Measurements from ENCODE around the gene PRKACA. TPM values are rescaled to one million over a fixed set of nuclear protein-coding genes. Genes with fewer than 3 reads are reported as not detected.
"Not testable (repeated sequence)": the region's sequence is repeated elsewhere in the genome, so short reads cannot be mapped to it uniquely, and the experiment has no call there.

PRKACA gene
- total and polyA plus RNA-seq, 4 donors: 44.1 to 161 (median 111) TPM

DNA sequence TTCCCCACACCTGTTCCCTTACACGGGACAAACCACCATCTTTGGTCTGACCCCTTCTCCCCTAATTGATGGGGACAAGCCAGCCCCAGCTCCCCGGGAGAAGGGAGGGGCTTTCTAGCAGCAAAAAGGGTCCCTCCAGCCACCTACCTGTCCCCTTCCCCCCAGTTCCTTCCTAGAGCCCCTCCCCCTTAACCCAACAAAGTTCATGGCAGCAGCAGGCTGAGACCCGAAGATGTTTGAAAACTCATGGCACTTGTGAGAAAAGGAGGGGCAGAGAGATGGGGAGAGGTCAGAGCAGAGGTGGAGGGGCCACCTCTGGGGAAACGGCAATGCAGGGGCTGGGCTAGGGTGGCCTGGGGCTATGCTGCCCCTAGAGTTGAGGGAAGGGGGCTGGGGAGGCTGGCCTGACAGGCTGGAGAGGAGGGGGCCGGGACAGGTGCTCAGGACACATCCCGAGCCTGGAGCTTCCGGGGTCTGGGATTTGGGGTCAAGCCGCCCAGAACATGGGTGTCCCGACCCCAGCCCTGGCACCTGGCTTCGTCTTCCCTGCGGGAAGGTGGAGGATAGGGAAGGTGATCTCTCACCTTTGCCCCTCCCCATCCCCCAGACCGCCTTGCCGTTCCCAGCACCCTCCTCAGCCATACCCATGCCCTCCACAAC, 31.3 kb upstream of the PRKACA start:
- Histone ChIP-seq H3K9me3 (ENCODE audit: control insufficient read depth, insufficient read depth, low read length) (no peaks in the 10 kb centered on the region), H3K36me3 (ENCODE audit: control insufficient read depth, insufficient read depth, low read length) (peaks cover 45% of the 10 kb centered on the region), H3K4me1 (ENCODE audit: control insufficient read depth, insufficient read depth, low read length) (peaks cover 34% of the 10 kb centered on the region), H3K4me3 (ENCODE audit: low read depth, low read length) (no peak overlapping the region), H3K27ac (ENCODE audit: low read depth, low read length) (peak overlapping the region; percentile 76), H3K27me3 (ENCODE audit: control insufficient read depth, insufficient read depth, low read length) (no peaks in the 10 kb centered on the region)
- no peak for DNase-seq (ENCODE audit: low read depth in 4 of 6, low spot score in 6 of 6)
- 60% methylated on average over 10 of the region's 13 CpGs for WGBS (ENCODE audit: insufficient coverage)

GRCh38 chr19:14147797-14148605, 30.4 kb upstream of the PRKACA start:
- H3K4me1 ChIP-seq (ENCODE audit: control insufficient read depth, insufficient read depth, low read length): peaks cover 34% of the 10 kb centered on the region
- DNase-seq (ENCODE audit: low read depth in 4 of 6, low spot score in 6 of 6): peak in 3 of 6 donors; percentile 53 to 86 (median 83)
- peak overlapping the region; percentile 76 for H3K27ac ChIP-seq (ENCODE audit: low read depth, low read length)
- H3K36me3 ChIP-seq (ENCODE audit: control insufficient read depth, insufficient read depth, low read length): peaks cover 37% of the 10 kb centered on the region
- WGBS (ENCODE audit: insufficient coverage): 35% methylated on average over 19 of the region's 20 CpGs
- H3K27me3 ChIP-seq (ENCODE audit: control insufficient read depth, insufficient read depth, low read length): no peaks in the 10 kb centered on the region
- no peak overlapping the region for H3K4me3 ChIP-seq (ENCODE audit: low read depth, low read length)
- H3K9me3 ChIP-seq (ENCODE audit: control insufficient read depth, insufficient read depth, low read length): no peaks in the 10 kb centered on the region

DNA sequence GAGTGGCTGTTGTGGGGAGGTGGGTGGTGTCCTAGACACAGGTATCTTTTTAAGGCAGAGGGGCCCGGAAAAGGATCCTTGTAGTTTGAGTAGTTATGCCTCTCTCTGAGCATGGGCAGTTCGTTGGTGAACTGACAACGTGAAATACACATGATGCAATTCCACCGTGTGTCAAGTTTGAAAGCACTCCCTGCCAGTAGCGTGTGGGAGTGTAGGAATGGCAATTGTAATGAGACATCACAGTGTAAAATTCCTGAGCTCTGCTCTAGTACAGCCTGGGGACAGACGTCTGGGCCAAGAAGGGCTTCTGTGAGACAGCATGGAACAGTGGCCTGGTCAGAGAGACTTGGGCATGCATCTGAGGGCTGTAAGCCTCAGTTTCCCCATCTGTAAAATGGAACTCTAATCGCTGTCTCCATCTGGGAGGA, 29.2 kb upstream of the PRKACA start:
- Histone ChIP-seq H3K4me3 (ENCODE audit: low read depth, low read length) (no peak overlapping the region), H3K4me1 (ENCODE audit: control insufficient read depth, insufficient read depth, low read length) (peaks cover 34% of the 10 kb centered on the region), H3K27me3 (ENCODE audit: control insufficient read depth, insufficient read depth, low read length) (no peaks in the 10 kb centered on the region), H3K9me3 (ENCODE audit: control insufficient read depth, insufficient read depth, low read length) (no peaks in the 10 kb centered on the region), H3K36me3 (ENCODE audit: control insufficient read depth, insufficient read depth, low read length) (peaks cover 25% of the 10 kb centered on the region), H3K27ac (ENCODE audit: low read depth, low read length) (no peak overlapping the region)
- no peak for DNase-seq (ENCODE audit: low read depth in 4 of 6, low spot score in 6 of 6)
- WGBS (ENCODE audit: insufficient coverage): 56% methylated on average over 6 of the region's 7 CpGs

- not testable (repeated sequence) for DNase-seq (ENCODE audit: low read depth in 4 of 6, low spot score in 6 of 6); H3K27ac ChIP-seq (ENCODE audit: low read depth, low read length); H3K9me3 ChIP-seq (ENCODE audit: control insufficient read depth, insufficient read depth, low read length); H3K4me3 ChIP-seq (ENCODE audit: low read depth, low read length); H3K27me3 ChIP-seq (ENCODE audit: control insufficient read depth, insufficient read depth, low read length)
- WGBS (ENCODE audit: insufficient coverage): 94% methylated on average over 5 of the region's 10 CpGs
- Histone ChIP-seq H3K4me1 (ENCODE audit: control insufficient read depth, insufficient read depth, low read length) (peaks cover 34% of the 10 kb centered on the region), H3K36me3 (ENCODE audit: control insufficient read depth, insufficient read depth, low read length) (peaks cover 19% of the 10 kb centered on the region)
Observed at GRCh38 chr19:14146169-14146568, 28.6 kb upstream of the PRKACA start.

- Histone ChIP-seq H3K36me3 (ENCODE audit: control insufficient read depth, insufficient read depth, low read length) (peaks cover 11% of the 10 kb centered on the region), H3K4me1 (ENCODE audit: control insufficient read depth, insufficient read depth, low read length) (peaks cover 33% of the 10 kb centered on the region), H3K9me3 (ENCODE audit: control insufficient read depth, insufficient read depth, low read length) (no peaks in the 10 kb centered on the region), H3K27me3 (ENCODE audit: control insufficient read depth, insufficient read depth, low read length) (no peaks in the 10 kb centered on the region), H3K4me3 (ENCODE audit: low read depth, low read length) (no peak overlapping the region), H3K27ac (ENCODE audit: low read depth, low read length) (no peak overlapping the region)
- no peak for DNase-seq (ENCODE audit: low read depth in 4 of 6, low spot score in 6 of 6)
- 85% methylated on average over 6 of the region's 6 CpGs for WGBS (ENCODE audit: insufficient coverage)
Observed at GRCh38 chr19:14145381-14145780, 27.8 kb upstream of the PRKACA start.

DNA sequence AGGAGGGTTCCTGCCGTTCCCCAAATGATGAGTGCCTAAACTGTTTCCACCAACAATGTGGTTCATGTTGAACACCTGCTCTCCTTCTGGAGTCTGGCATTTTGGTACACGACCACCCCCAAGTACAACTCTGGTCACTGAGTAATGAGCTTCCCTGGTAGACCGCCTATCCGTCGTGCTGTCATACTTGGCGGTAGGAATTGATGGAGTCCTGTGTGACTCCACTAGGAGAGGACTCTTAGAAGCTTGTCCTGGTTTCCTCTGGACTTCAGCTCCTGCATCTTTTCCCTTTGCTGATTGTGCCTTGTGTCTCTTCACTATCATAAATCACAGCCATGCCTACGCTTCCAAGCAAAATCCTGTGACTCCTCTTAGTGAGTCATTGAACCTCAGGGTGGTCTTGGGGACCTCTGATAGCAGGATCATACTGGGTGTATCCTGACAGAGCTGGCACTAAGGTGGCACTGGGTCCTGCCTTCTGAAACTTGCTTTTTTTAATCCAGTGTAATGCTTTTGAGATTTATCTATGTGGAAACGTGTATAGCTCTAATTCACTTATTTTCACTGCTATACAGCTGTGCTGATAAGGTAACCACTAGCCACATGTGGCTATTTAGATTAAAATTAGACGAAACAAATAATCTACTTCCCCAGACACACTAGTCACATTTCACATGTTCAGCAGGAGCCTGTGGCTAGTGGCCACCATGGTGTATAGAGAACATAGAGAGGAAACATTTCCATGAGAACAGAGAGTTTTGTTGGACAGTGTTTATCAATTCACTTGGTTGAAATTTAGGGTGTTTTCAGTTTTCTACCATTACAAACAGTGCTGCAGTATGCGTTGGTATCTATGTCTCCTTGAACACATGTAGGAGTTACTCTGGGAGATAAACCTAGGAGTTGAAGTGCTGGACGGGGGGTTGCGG, 25.0 kb upstream of the PRKACA start:
- Histone ChIP-seq H3K27me3 (ENCODE audit: control insufficient read depth, insufficient read depth, low read length) (no peaks in the 10 kb centered on the region), H3K9me3 (ENCODE audit: control insufficient read depth, insufficient read depth, low read length) (no peaks in the 10 kb centered on the region), H3K4me3 (ENCODE audit: low read depth, low read length) (no peak overlapping the region), H3K36me3 (ENCODE audit: control insufficient read depth, insufficient read depth, low read length) (no peaks in the 10 kb centered on the region), H3K27ac (ENCODE audit: low read depth, low read length) (no peak overlapping the region), H3K4me1 (ENCODE audit: control insufficient read depth, insufficient read depth, low read length) (peaks cover 31% of the 10 kb centered on the region)
- no peak for DNase-seq (ENCODE audit: low read depth in 4 of 6, low spot score in 6 of 6)
- 90% methylated on average over 4 of the region's 12 CpGs for WGBS (ENCODE audit: insufficient coverage)

GRCh38 chr19:14141041-14141440, 23.5 kb upstream of the PRKACA start:
- Histone ChIP-seq H3K4me1 (ENCODE audit: control insufficient read depth, insufficient read depth, low read length) (peaks cover 37% of the 10 kb centered on the region), H3K9me3 (ENCODE audit: control insufficient read depth, insufficient read depth, low read length) (no peaks in the 10 kb centered on the region), H3K4me3 (ENCODE audit: low read depth, low read length) (no peak overlapping the region), H3K36me3 (ENCODE audit: control insufficient read depth, insufficient read depth, low read length) (no peaks in the 10 kb centered on the region), H3K27me3 (ENCODE audit: control insufficient read depth, insufficient read depth, low read length) (no peaks in the 10 kb centered on the region), H3K27ac (ENCODE audit: low read depth, low read length) (no peak overlapping the region)
- DNase-seq (ENCODE audit: low read depth in 4 of 6, low spot score in 6 of 6): no peak
- 100% methylated on average over 6 of the region's 8 CpGs for WGBS (ENCODE audit: insufficient coverage)

- H3K9me3 ChIP-seq (ENCODE audit: control insufficient read depth, insufficient read depth, low read length): no peaks in the 10 kb centered on the region
- H3K27ac ChIP-seq (ENCODE audit: low read depth, low read length): peak overlapping the region; percentile 33
- WGBS (ENCODE audit: insufficient coverage): 52% methylated on average over 6 of the region's 9 CpGs
- H3K4me3 ChIP-seq (ENCODE audit: low read depth, low read length): no peak overlapping the region
- no peaks in the 10 kb centered on the region for H3K36me3 ChIP-seq (ENCODE audit: control insufficient read depth, insufficient read depth, low read length)
- peaks cover 46% of the 10 kb centered on the region for H3K4me1 ChIP-seq (ENCODE audit: control insufficient read depth, insufficient read depth, low read length)
- H3K27me3 ChIP-seq (ENCODE audit: control insufficient read depth, insufficient read depth, low read length): no peaks in the 10 kb centered on the region
- DNase-seq (ENCODE audit: low read depth in 4 of 6, low spot score in 6 of 6): no peak
Observed at GRCh38 chr19:14139944-14140343, 22.4 kb upstream of the PRKACA start.

DNA sequence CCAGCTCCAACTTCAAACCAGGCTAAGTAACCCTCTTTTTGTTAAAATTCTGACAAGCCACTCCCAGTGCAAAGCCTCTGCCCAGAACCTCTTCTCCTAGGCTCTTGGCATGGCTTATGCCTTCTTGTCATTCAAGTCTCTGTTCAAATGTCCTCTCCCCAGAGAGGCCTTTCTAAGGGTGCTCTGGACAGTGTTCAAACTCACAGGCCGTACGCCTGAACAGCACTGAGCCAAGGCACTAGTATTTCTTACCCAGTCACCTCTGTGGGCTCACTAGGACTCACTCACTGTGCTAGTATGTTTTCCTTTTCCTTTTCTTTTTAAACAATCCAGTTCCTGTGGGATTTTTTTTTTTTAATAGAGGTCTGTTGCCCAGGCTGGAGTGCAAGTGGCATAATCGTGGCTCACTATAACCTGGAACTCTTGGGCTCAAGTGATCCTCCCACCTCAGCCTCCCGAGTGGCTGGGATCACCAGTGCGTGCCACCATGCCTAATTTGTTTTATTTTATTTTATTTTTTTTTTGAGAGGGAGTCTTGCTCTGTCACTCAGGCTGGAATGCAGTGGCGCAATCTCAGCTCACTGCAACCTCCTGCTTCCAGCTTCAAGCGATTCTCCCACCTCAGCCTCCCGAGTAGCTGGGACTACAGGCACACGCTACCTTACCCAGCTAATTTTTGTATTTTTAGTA, 21.2 kb upstream of the PRKACA start:
- peak in 3 of 6 donors; percentile 58 to 83 (median 62) for DNase-seq (ENCODE audit: low read depth in 4 of 6, low spot score in 6 of 6)
- Histone ChIP-seq H3K27ac (ENCODE audit: low read depth, low read length) (peak overlapping the region; percentile 65), H3K9me3 (ENCODE audit: control insufficient read depth, insufficient read depth, low read length) (no peaks in the 10 kb centered on the region), H3K4me3 (ENCODE audit: low read depth, low read length) (peak overlapping the region; percentile 12), H3K4me1 (ENCODE audit: control insufficient read depth, insufficient read depth, low read length) (peaks cover 46% of the 10 kb centered on the region), H3K36me3 (ENCODE audit: control insufficient read depth, insufficient read depth, low read length) (no peaks in the 10 kb centered on the region), H3K27me3 (ENCODE audit: control insufficient read depth, insufficient read depth, low read length) (no peaks in the 10 kb centered on the region)
- 26% methylated on average over 2 of the region's 9 CpGs for WGBS (ENCODE audit: insufficient coverage)
